HEK293 (cell line): Measurements from ENCODE around the gene TTC4.

Source experiments
- CTCF ChIP-seq: fragments of 450-650 bp; formaldehyde crosslinking; IDR thresholded peaks from 2 replicates; pipeline ENCODE4 v1.5.1; 2016; ENCODE audit warnings: missing biosample characterization, missing genetic modification characterization
- ELK4 ChIP-seq: IDR thresholded peaks from 2 replicates; pipeline ENCODE4 v1.6.1; 2011; ENCODE audit warnings: mild to moderate bottlenecking, low read depth, low read length, borderline replicate concordance
- GFI1B ChIP-seq: fragments of 450-650 bp; formaldehyde crosslinking; IDR thresholded peaks from 2 replicates; pipeline ENCODE4 v1.5.1; 2016; ENCODE audit warnings: missing biosample characterization, missing genetic modification characterization
- HOXC10 ChIP-seq: sonication (generic); formaldehyde crosslinking; IDR thresholded peaks from 2 replicates; pipeline ENCODE4 v1.8.1; 2023; ENCODE audit warnings: mild to moderate bottlenecking, missing genetic modification reagents
- KLF16 ChIP-seq: fragments of 450-650 bp; formaldehyde crosslinking; IDR thresholded peaks from 2 replicates; pipeline ENCODE4 v1.5.1; 2017; ENCODE audit warnings: missing biosample characterization, missing genetic modification characterization
- OSR2 ChIP-seq: fragments of 450-650 bp; formaldehyde crosslinking; IDR thresholded peaks from 2 replicates; pipeline ENCODE4 v1.5.1; 2016; ENCODE audit warnings: missing biosample characterization, missing genetic modification characterization
- PRDM1 ChIP-seq: fragments of 450-650 bp; formaldehyde crosslinking; IDR thresholded peaks from 2 replicates; pipeline ENCODE4; 2016; ENCODE audit warnings: missing biosample characterization, missing genetic modification characterization
- SALL2 ChIP-seq: fragments of 450-650 bp; formaldehyde crosslinking; IDR thresholded peaks from 2 replicates; pipeline ENCODE4 v1.5.0; 2017; ENCODE audit warnings: missing biosample characterization, mild to moderate bottlenecking, missing genetic modification characterization, borderline replicate concordance
- SP2 ChIP-seq: fragments of 450-650 bp; formaldehyde crosslinking; IDR thresholded peaks from 2 replicates; pipeline ENCODE4 v1.5.1; 2016; ENCODE audit warnings: missing biosample characterization, missing genetic modification characterization
- SP7 ChIP-seq: fragments of 450-650 bp; formaldehyde crosslinking; IDR thresholded peaks from 2 replicates; pipeline ENCODE4 v1.5.1; 2016; ENCODE audit warnings: missing biosample characterization, missing genetic modification characterization
- YY2 ChIP-seq: fragments of 450-650 bp; formaldehyde crosslinking; IDR thresholded peaks from 2 replicates; pipeline ENCODE4 v1.5.1; 2016; ENCODE audit warnings: missing biosample characterization, missing genetic modification characterization
- ZBTB48 ChIP-seq: fragments of 450-650 bp; formaldehyde crosslinking; IDR thresholded peaks from 2 replicates; pipeline ENCODE4 v1.5.1; 2016; ENCODE audit warnings: missing biosample characterization, missing genetic modification characterization
- ZNF138 ChIP-seq: fragments of 450-650 bp; formaldehyde crosslinking; IDR thresholded peaks from 2 replicates; pipeline ENCODE4 v1.5.1; 2016; ENCODE audit warnings: missing biosample characterization, missing genetic modification characterization, borderline replicate concordance
- ZNF140 ChIP-seq: fragments of 450-650 bp; formaldehyde crosslinking; IDR thresholded peaks from 2 replicates; pipeline ENCODE4 v1.5.1; 2016; ENCODE audit warnings: missing biosample characterization, missing genetic modification characterization
- ZNF169 ChIP-seq: fragments of 450-650 bp; formaldehyde crosslinking; IDR thresholded peaks from 2 replicates; pipeline ENCODE4 v1.5.1; 2016; ENCODE audit warnings: missing biosample characterization, missing genetic modification characterization
- ZNF18 ChIP-seq: fragments of 450-650 bp; formaldehyde crosslinking; IDR thresholded peaks from 2 replicates; pipeline ENCODE4 v1.5.1; 2016; ENCODE audit warnings: missing biosample characterization, missing genetic modification characterization
- ZNF211 ChIP-seq: fragments of 450-650 bp; formaldehyde crosslinking; IDR thresholded peaks from 2 replicates; pipeline ENCODE4 v1.5.1; 2016; ENCODE audit warnings: low read depth, missing biosample characterization, missing genetic modification characterization
- ZNF223 ChIP-seq: fragments of 450-650 bp; formaldehyde crosslinking; IDR thresholded peaks from 2 replicates; pipeline ENCODE4 v1.5.1; 2016; ENCODE audit warnings: missing biosample characterization, missing genetic modification characterization
- ZNF274 ChIP-seq, 2 experiments: fragments of 200-500 bp in 1 of 2; fragments of 450-650 bp in 1 of 2; sonication (Bioruptor generic) in 1 of 2; formaldehyde crosslinking in 1 of 2; IDR thresholded peaks; 2 replicates each; pipeline versions ENCODE4 v1.5.1 to v1.6.1; 2014 to 2016; ENCODE audit warnings: borderline replicate concordance in 1 of 2, inconsistent platforms in 1 of 2, low read length in 1 of 2, missing biosample characterization in 1 of 2, missing genetic modification characterization in 1 of 2
- ZNF302 ChIP-seq: fragments of 450-650 bp; formaldehyde crosslinking; IDR thresholded peaks from 2 replicates; pipeline ENCODE4 v1.5.1; 2016; ENCODE audit warnings: missing biosample characterization, missing genetic modification characterization, low read depth
- ZNF37A ChIP-seq: fragments of 450-650 bp; IDR thresholded peaks from 2 replicates; pipeline ENCODE4 v1.5.1; 2018; ENCODE audit warnings: missing biosample characterization, missing genetic modification characterization
- ZNF404 ChIP-seq: fragments of 450-650 bp; formaldehyde crosslinking; IDR thresholded peaks from 2 replicates; pipeline ENCODE4 v1.5.1; 2017; ENCODE audit warnings: missing biosample characterization, missing genetic modification characterization
- ZNF571 ChIP-seq: fragments of 450-650 bp; formaldehyde crosslinking; IDR thresholded peaks from 2 replicates; pipeline ENCODE4 v1.5.0; 2017; ENCODE audit warnings: missing biosample characterization, missing genetic modification characterization
- ZNF600 ChIP-seq: fragments of 450-650 bp; formaldehyde crosslinking; IDR thresholded peaks from 2 replicates; pipeline ENCODE4 v1.5.1; 2016; ENCODE audit warnings: missing biosample characterization, missing genetic modification characterization
- ZNF664 ChIP-seq: fragments of 450-650 bp; formaldehyde crosslinking; IDR thresholded peaks from 2 replicates; pipeline ENCODE4 v1.5.1; 2016; ENCODE audit warnings: missing biosample characterization, missing genetic modification characterization
- ZNF76 ChIP-seq: fragments of 450-650 bp; formaldehyde crosslinking; IDR thresholded peaks from 2 replicates; pipeline ENCODE4; 2016; ENCODE audit warnings: low read depth, missing biosample characterization, missing genetic modification characterization, borderline replicate concordance
- ZNF791 ChIP-seq: fragments of 450-650 bp; formaldehyde crosslinking; IDR thresholded peaks from 2 replicates; pipeline ENCODE4 v1.5.1; 2016; ENCODE audit warnings: missing biosample characterization, missing genetic modification characterization
- ZSCAN23 ChIP-seq: fragments of 450-650 bp; formaldehyde crosslinking; IDR thresholded peaks from 2 replicates; pipeline ENCODE4 v1.5.1; 2016; ENCODE audit warnings: missing biosample characterization, missing genetic modification characterization
- TF ChIP-seq, protein P1 (sequence below): fragments of 450-650 bp; formaldehyde crosslinking; IDR thresholded peaks from 2 replicates; pipeline ENCODE4 v1.5.1; 2016; ENCODE audit warnings: missing biosample characterization, missing genetic modification characterization
- TF ChIP-seq, protein P2 (sequence below): fragments of 450-650 bp; formaldehyde crosslinking; IDR thresholded peaks from 2 replicates; pipeline ENCODE4; 2016; ENCODE audit warnings: missing biosample characterization, missing genetic modification characterization
- TF ChIP-seq, protein P3 (sequence below): fragments of 450-650 bp; formaldehyde crosslinking; IDR thresholded peaks from 2 replicates; pipeline ENCODE4 v1.5.1; 2016; ENCODE audit warnings: missing biosample characterization, missing genetic modification characterization, borderline replicate concordance

Gene TTC4

GRCh38 chr1:54715493-54716298 lies at the start of gene TTC4 (continued):
- no peak for TF ChIP-seq ZNF37A (tag by site-specific recombination)
- no peak for TF ChIP-seq HOXC10 (CRISPR knock-in tag)
- no peak for TF ChIP-seq OSR2 (tag by site-specific recombination)
- TF ChIP-seq CTCF (tag by site-specific recombination), result peak; percentile 17; the same call in 1 of the 2 replicates
- no peak for TF ChIP-seq ZNF140 (tag by site-specific recombination)
- peak; percentile 86 for TF ChIP-seq ZNF600 (tag by site-specific recombination)
- TF ChIP-seq, protein P1, sequence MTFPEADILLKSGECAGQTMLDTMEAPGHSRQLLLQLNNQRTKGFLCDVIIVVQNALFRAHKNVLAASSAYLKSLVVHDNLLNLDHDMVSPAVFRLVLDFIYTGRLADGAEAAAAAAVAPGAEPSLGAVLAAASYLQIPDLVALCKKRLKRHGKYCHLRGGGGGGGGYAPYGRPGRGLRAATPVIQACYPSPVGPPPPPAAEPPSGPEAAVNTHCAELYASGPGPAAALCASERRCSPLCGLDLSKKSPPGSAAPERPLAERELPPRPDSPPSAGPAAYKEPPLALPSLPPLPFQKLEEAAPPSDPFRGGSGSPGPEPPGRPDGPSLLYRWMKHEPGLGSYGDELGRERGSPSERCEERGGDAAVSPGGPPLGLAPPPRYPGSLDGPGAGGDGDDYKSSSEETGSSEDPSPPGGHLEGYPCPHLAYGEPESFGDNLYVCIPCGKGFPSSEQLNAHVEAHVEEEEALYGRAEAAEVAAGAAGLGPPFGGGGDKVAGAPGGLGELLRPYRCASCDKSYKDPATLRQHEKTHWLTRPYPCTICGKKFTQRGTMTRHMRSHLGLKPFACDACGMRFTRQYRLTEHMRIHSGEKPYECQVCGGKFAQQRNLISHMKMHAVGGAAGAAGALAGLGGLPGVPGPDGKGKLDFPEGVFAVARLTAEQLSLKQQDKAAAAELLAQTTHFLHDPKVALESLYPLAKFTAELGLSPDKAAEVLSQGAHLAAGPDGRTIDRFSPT, result peak; percentile 73; the same call in 1 of the 2 replicates
- TF ChIP-seq SP7 (tag by site-specific recombination), result peak; percentile 93
- no peak for TF ChIP-seq PRDM1 (tag by site-specific recombination)
- TF ChIP-seq ZNF571 (tag by site-specific recombination), result no peak
- no peak for TF ChIP-seq GFI1B (tag by site-specific recombination)
- TF ChIP-seq ZSCAN23 (tag by site-specific recombination), result peak; percentile 77; the same call in 1 of the 2 replicates
- TF ChIP-seq, protein P2, sequence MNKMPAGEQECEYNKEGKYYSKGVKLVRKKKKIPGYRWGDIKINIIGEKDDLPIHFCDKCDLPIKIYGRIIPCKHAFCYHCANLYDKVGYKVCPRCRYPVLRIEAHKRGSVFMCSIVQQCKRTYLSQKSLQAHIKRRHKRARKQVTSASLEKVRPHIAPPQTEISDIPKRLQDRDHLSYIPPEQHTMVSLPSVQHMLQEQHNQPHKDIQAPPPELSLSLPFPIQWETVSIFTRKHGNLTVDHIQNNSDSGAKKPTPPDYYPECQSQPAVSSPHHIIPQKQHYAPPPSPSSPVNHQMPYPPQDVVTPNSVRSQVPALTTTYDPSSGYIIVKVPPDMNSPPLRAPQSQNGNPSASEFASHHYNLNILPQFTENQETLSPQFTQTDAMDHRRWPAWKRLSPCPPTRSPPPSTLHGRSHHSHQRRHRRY (tag by site-specific recombination), result peak; percentile 50; the same call in 1 of the 2 replicates
- TF ChIP-seq SALL2, result peak; percentile 75; the same call in 1 of the 2 replicates
- TF ChIP-seq ZNF664 (tag by site-specific recombination), result 0 out of 2 replicates have a peak, but pooled peaks have one; percentile 6
- TF ChIP-seq ZNF76 (tag by site-specific recombination), result peak; percentile 78; the same call in 1 of the 2 replicates
- no peak for TF ChIP-seq ZNF169 (tag by site-specific recombination)
- peak; percentile 100 for TF ChIP-seq KLF16 (tag by site-specific recombination)
- peak; percentile 82 for TF ChIP-seq SP2 (tag by site-specific recombination)
- no peak for TF ChIP-seq ZNF274 (IDR thresholded peaks at IDR 0.05; ENCODE audit: low read length)
- TF ChIP-seq ZNF274 (tag by site-specific recombination; IDR thresholded peaks at IDR 0.05; ENCODE audit: borderline replicate concordance), result no peak
- no peak for TF ChIP-seq ZNF223 (tag by site-specific recombination)
- no peak for TF ChIP-seq ZNF404
- TF ChIP-seq ELK4, result no peak
- TF ChIP-seq ZNF791, result no peak
- TF ChIP-seq ZNF138 (tag by site-specific recombination), result no peak
- TF ChIP-seq, protein P3, sequence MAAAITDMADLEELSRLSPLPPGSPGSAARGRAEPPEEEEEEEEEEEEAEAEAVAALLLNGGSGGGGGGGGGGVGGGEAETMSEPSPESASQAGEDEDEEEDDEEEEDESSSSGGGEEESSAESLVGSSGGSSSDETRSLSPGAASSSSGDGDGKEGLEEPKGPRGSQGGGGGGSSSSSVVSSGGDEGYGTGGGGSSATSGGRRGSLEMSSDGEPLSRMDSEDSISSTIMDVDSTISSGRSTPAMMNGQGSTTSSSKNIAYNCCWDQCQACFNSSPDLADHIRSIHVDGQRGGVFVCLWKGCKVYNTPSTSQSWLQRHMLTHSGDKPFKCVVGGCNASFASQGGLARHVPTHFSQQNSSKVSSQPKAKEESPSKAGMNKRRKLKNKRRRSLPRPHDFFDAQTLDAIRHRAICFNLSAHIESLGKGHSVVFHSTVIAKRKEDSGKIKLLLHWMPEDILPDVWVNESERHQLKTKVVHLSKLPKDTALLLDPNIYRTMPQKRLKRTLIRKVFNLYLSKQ, result no peak
- TF ChIP-seq ZNF18, result 0 out of 2 replicates have a peak, but pooled peaks have one; percentile 13
- TF ChIP-seq ZNF302 (tag by site-specific recombination), result no peak
- TF ChIP-seq YY2 (tag by site-specific recombination), result peak; percentile 65
- peak; percentile 89 for TF ChIP-seq ZBTB48 (tag by site-specific recombination)
- TF ChIP-seq ZNF211 (tag by site-specific recombination), result no peak
